Measurements from ENCODE around the gene STARD13.

DNA sequence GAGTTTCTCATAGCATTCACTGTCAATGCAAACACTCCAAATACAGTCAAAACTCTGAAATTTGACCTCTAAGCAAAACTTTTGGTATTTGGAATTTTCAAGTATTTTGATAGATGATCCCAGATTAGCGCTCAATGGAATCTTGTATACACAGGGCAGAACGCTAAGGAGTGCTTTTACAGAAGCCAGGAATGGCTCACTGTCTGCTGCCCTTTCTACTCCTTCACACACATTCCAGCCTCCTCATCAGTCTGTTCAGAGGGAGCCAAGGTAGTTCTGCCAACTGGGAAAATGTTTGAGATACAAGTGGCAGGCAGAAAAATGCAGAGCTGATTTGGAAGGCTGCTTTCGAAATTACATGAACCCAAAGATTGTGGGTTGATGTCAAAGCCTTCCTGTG, 4.4 kb upstream of the STARD13 start:
- TF ChIP-seq, protein P1, sequence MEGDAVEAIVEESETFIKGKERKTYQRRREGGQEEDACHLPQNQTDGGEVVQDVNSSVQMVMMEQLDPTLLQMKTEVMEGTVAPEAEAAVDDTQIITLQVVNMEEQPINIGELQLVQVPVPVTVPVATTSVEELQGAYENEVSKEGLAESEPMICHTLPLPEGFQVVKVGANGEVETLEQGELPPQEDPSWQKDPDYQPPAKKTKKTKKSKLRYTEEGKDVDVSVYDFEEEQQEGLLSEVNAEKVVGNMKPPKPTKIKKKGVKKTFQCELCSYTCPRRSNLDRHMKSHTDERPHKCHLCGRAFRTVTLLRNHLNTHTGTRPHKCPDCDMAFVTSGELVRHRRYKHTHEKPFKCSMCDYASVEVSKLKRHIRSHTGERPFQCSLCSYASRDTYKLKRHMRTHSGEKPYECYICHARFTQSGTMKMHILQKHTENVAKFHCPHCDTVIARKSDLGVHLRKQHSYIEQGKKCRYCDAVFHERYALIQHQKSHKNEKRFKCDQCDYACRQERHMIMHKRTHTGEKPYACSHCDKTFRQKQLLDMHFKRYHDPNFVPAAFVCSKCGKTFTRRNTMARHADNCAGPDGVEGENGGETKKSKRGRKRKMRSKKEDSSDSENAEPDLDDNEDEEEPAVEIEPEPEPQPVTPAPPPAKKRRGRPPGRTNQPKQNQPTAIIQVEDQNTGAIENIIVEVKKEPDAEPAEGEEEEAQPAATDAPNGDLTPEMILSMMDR (IDR thresholded peaks at IDR 0.05): no peak
- TF ChIP-seq POLR2A (IDR thresholded peaks at IDR 0.05): no peak
- no peak for TF ChIP-seq EP300 (IDR thresholded peaks at IDR 0.05)
